ENCODE results near the gene GRB14.

Gene GRB14

GRCh38 chr2:164514491-164514890, 106.8 kb downstream of the GRB14 start:
- TF ChIP-seq POLR2A (IDR thresholded peaks at IDR 0.05; ENCODE audit: low read depth, low read length) (no peak), POLR2AphosphoS5 (IDR thresholded peaks at IDR 0.05; ENCODE audit: low read depth, low read length) (no peak), TAF1 (IDR thresholded peaks at IDR 0.05; ENCODE audit: borderline replicate concordance, low read depth, low read length) (no peak)
- DNase-seq (ENCODE audit: insufficient read length) (no peak), FAIRE-seq (no peak)

- TF ChIP-seq POLR2A (IDR thresholded peaks at IDR 0.05; ENCODE audit: low read depth, low read length) (no peak), POLR2AphosphoS5 (IDR thresholded peaks at IDR 0.05; ENCODE audit: low read depth, low read length) (no peak), TAF1 (IDR thresholded peaks at IDR 0.05; ENCODE audit: borderline replicate concordance, low read depth, low read length) (no peak)
- DNase-seq (ENCODE audit: insufficient read length), result no peak
- FAIRE-seq, result no peak
Observed at GRCh38 chr2:164512871-164513270, 108.4 kb downstream of the GRB14 start.

GRCh38 chr2:164511738-164512137, 109.5 kb downstream of the GRB14 start:
- TF ChIP-seq POLR2AphosphoS5 (IDR thresholded peaks at IDR 0.05; ENCODE audit: low read depth, low read length) (no peak), TAF1 (IDR thresholded peaks at IDR 0.05; ENCODE audit: borderline replicate concordance, low read depth, low read length) (no peak)
- DNase-seq (ENCODE audit: insufficient read length) (no peak), FAIRE-seq (no peak)

GRCh38 chr2:164510895-164511294, 110.4 kb downstream of the GRB14 start:
- FAIRE-seq (no peak), DNase-seq (ENCODE audit: insufficient read length) (no peak)
- TF ChIP-seq TAF1 (IDR thresholded peaks at IDR 0.05; ENCODE audit: borderline replicate concordance, low read depth, low read length) (no peak), POLR2A (IDR thresholded peaks at IDR 0.05; ENCODE audit: low read depth, low read length) (no peak)

GRCh38 chr2:164509137-164509877, 112.0 kb downstream of the GRB14 start:
- FAIRE-seq (no peak), DNase-seq (ENCODE audit: insufficient read length) (no peak)
- TF ChIP-seq TAF1 (IDR thresholded peaks at IDR 0.05; ENCODE audit: borderline replicate concordance, low read depth, low read length) (no peak), POLR2A (IDR thresholded peaks at IDR 0.05; ENCODE audit: low read depth, low read length) (no peak), POLR2AphosphoS5 (IDR thresholded peaks at IDR 0.05; ENCODE audit: low read depth, low read length) (no peak)

GRCh38 chr2:164504253-164504652, 117.0 kb downstream of the GRB14 start:
- TF ChIP-seq POLR2A (IDR thresholded peaks at IDR 0.05; ENCODE audit: low read depth, low read length), result no peak
- no peak for TF ChIP-seq TAF1 (IDR thresholded peaks at IDR 0.05; ENCODE audit: borderline replicate concordance, low read depth, low read length)
- no peak for TF ChIP-seq POLR2AphosphoS5 (IDR thresholded peaks at IDR 0.05; ENCODE audit: low read depth, low read length)
- DNase-seq (ENCODE audit: insufficient read length), result no peak
- no peak for FAIRE-seq

- no peak for TF ChIP-seq TAF1 (IDR thresholded peaks at IDR 0.05; ENCODE audit: borderline replicate concordance, low read depth, low read length)
- TF ChIP-seq POLR2A (IDR thresholded peaks at IDR 0.05; ENCODE audit: low read depth, low read length), result no peak
- TF ChIP-seq POLR2AphosphoS5 (IDR thresholded peaks at IDR 0.05; ENCODE audit: low read depth, low read length), result no peak
- DNase-seq (ENCODE audit: insufficient read length) (no peak), FAIRE-seq (no peak)
Observed at GRCh38 chr2:164498836-164499235, 122.4 kb downstream of the GRB14 start.

GRCh38 chr2:164496881-164497280, 124.4 kb downstream of the GRB14 start:
- TF ChIP-seq TAF1 (IDR thresholded peaks at IDR 0.05; ENCODE audit: borderline replicate concordance, low read depth, low read length) (no peak), POLR2A (IDR thresholded peaks at IDR 0.05; ENCODE audit: low read depth, low read length) (no peak), POLR2AphosphoS5 (IDR thresholded peaks at IDR 0.05; ENCODE audit: low read depth, low read length) (no peak)
- DNase-seq (ENCODE audit: insufficient read length), result no peak
- no peak for FAIRE-seq

- FAIRE-seq, result no peak
- TF ChIP-seq POLR2AphosphoS5 (IDR thresholded peaks at IDR 0.05; ENCODE audit: low read depth, low read length) (no peak), TAF1 (IDR thresholded peaks at IDR 0.05; ENCODE audit: borderline replicate concordance, low read depth, low read length) (no peak), POLR2A (IDR thresholded peaks at IDR 0.05; ENCODE audit: low read depth, low read length) (no peak)
- DNase-seq (ENCODE audit: insufficient read length), result no peak
Observed at GRCh38 chr2:164496421-164496820, 124.9 kb downstream of the GRB14 start.

GRCh38 chr2:164495491-164496223, 125.6 kb downstream of the GRB14 start:
- TF ChIP-seq POLR2A (IDR thresholded peaks at IDR 0.05; ENCODE audit: low read depth, low read length) (no peak), TAF1 (IDR thresholded peaks at IDR 0.05; ENCODE audit: borderline replicate concordance, low read depth, low read length) (no peak), POLR2AphosphoS5 (IDR thresholded peaks at IDR 0.05; ENCODE audit: low read depth, low read length) (no peak)
- no peak for FAIRE-seq
- DNase-seq (ENCODE audit: insufficient read length), result no peak

GRCh38 chr2:164485541-164485940, 135.7 kb downstream of the GRB14 start:
- DNase-seq (ENCODE audit: insufficient read length), result no peak
- no peak for TF ChIP-seq POLR2AphosphoS5 (IDR thresholded peaks at IDR 0.05; ENCODE audit: low read depth, low read length)
- no peak for TF ChIP-seq POLR2A (IDR thresholded peaks at IDR 0.05; ENCODE audit: low read depth, low read length)
- no peak for TF ChIP-seq TAF1 (IDR thresholded peaks at IDR 0.05; ENCODE audit: borderline replicate concordance, low read depth, low read length)
- no peak for FAIRE-seq

- FAIRE-seq, result no peak
- TF ChIP-seq TAF1 (IDR thresholded peaks at IDR 0.05; ENCODE audit: borderline replicate concordance, low read depth, low read length) (no peak), POLR2AphosphoS5 (IDR thresholded peaks at IDR 0.05; ENCODE audit: low read depth, low read length) (no peak), POLR2A (IDR thresholded peaks at IDR 0.05; ENCODE audit: low read depth, low read length) (no peak)
- no peak for DNase-seq (ENCODE audit: insufficient read length)
Observed at GRCh38 chr2:164479460-164479859, 141.8 kb downstream of the GRB14 start.

Data from GM12892 (cell line).